Lung (tissue), 12 donors: Measurements from ENCODE around the gene PARD3B. TPM values are rescaled to one million over a fixed set of nuclear protein-coding genes. Genes with fewer than 3 reads are reported as not detected.

Experiments
- ATAC-seq: fragments of 200-7000 bp; cut with Tn5 transposase; one replicate; pipeline ENCODE4 v1.9.1; 2020; ENCODE audit warnings: moderate number of reproducible peaks; ENCODE audit not compliant: insufficient read depth, low FRiP score
- DNase-seq, 3 donors: peaks; one replicate each; pipeline ENCODE4 v3.0.0-alpha.2; 2013 to 2017
- H3K27ac ChIP-seq, 2 donors: one replicate each; pipeline ENCODE4 v1.5.1; 2013; ENCODE audit warnings: mild to moderate bottlenecking in 2 of 2, moderate library complexity in 2 of 2, control low read depth in 1 of 2, inconsistent platforms in 1 of 2, low read depth in 1 of 2, low read length in 1 of 2
- H3K27me3 ChIP-seq, 3 donors: one replicate each; pipeline ENCODE4 v1.5.1; 2013; ENCODE audit warnings: low read length in 2 of 3; ENCODE audit not compliant: control insufficient read depth in 3 of 3, insufficient read depth in 3 of 3
- H3K36me3 ChIP-seq, 4 donors: one replicate each; pipeline ENCODE4 v1.5.1; 2013; ENCODE audit warnings: low read length in 4 of 4, mild to moderate bottlenecking in 1 of 4, moderate library complexity in 1 of 4; ENCODE audit not compliant: control insufficient read depth in 4 of 4, insufficient read depth in 4 of 4
- H3K4me1 ChIP-seq, 5 donors: one replicate each; pipeline ENCODE4 v1.5.1; 2013; ENCODE audit warnings: low read length in 5 of 5, mild to moderate bottlenecking in 2 of 5, moderate library complexity in 1 of 5; ENCODE audit not compliant: control insufficient read depth in 5 of 5, insufficient read depth in 5 of 5
- H3K4me3 ChIP-seq: one replicate; pipeline ENCODE4 v1.5.1; 2013; ENCODE audit warnings: mild to moderate bottlenecking, control low read depth, moderate library complexity
- H3K9ac ChIP-seq, 2 donors: one replicate each; pipeline ENCODE4 v1.5.1; 2013; ENCODE audit warnings: low read length in 2 of 2, control low read depth in 1 of 2; ENCODE audit not compliant: insufficient read depth in 1 of 2
- H3K9me3 ChIP-seq, 4 donors: one replicate each; pipeline ENCODE4 v1.5.1; 2013; ENCODE audit warnings: low read length in 3 of 4, mild to moderate bottlenecking in 1 of 4, moderate library complexity in 1 of 4; ENCODE audit not compliant: control insufficient read depth in 4 of 4, insufficient read depth in 3 of 4
- whole genome bisulfite sequencing, 2 donors: extraction: QIAGEN DNeasy Blood & Tissue Kit; methylation state at CpG; one replicate each; pipeline ENCODE4 v1.1.7; 2013; 5-methylcytosine and 5-hydroxymethylcytosine counted together
- polyA plus RNA-seq, 2 donors: library from polyadenylated mRNA; stranded (reverse); fragments of 200-250 nt; gene quantifications; one replicate each; pipeline ENCODE4 v1.2.1, GENCODE V29; 2013
- total RNA-seq, 2 donors: library from RNA; depleted of rRNA in 1 of 2; stranded (reverse); fragments of >200 nt in 1 of 2; gene quantifications; one replicate each; pipeline ENCODE4 v1.2.1, GENCODE V29; 2014 to 2021
- TF ChIP-seq, protein P1 (sequence below): IDR thresholded peaks from 2 replicates; pipeline ENCODE4 v1.5.1; 2012; ENCODE audit warnings: mild to moderate bottlenecking; ENCODE audit errors: control extremely low read depth, extremely low read depth
- donor health status: control.
- donor health status: control.
- donor health status: Bipolar disorder and iron deficiency.
- donor health status: healthy.
- donor health status: DM: yes; HTN: yes; CAD: no.

Gene PARD3B
- total and polyA plus RNA-seq, 4 donors = 2.4 to 38.7 (median 17.1) TPM

DNA sequence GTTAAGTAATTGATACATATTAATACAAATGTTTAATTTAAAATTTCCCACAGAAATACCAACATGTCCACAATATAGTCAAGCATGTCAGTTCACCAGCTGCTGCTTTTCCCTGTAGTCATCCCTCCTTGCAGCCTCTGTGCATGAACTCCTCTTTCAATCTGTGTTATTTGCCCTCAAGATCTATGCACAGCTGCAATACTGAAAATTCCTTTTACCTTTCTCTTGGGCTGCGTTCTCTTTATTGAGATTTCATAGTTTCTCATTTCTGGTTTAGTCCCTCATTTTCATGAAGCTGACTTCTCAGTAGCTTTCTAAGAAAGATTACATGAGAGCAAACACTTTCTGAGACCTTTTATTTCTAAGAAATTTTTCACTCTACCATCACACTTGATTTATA, 464.9 kb downstream of the PARD3B start:
- Histone ChIP-seq H3K4me1 (peaks cover 0 to 5% (median 0%) of the 10 kb centered on the region in 5 donors), H3K36me3 (no peaks in the 10 kb centered on the region), H3K4me3 (no peak overlapping the region), H3K9me3 (no peaks in the 10 kb centered on the region), H3K27ac (no peak overlapping the region), H3K9ac (no peak overlapping the region), H3K27me3 (no peaks in the 10 kb centered on the region)
- TF ChIP-seq, protein P1, sequence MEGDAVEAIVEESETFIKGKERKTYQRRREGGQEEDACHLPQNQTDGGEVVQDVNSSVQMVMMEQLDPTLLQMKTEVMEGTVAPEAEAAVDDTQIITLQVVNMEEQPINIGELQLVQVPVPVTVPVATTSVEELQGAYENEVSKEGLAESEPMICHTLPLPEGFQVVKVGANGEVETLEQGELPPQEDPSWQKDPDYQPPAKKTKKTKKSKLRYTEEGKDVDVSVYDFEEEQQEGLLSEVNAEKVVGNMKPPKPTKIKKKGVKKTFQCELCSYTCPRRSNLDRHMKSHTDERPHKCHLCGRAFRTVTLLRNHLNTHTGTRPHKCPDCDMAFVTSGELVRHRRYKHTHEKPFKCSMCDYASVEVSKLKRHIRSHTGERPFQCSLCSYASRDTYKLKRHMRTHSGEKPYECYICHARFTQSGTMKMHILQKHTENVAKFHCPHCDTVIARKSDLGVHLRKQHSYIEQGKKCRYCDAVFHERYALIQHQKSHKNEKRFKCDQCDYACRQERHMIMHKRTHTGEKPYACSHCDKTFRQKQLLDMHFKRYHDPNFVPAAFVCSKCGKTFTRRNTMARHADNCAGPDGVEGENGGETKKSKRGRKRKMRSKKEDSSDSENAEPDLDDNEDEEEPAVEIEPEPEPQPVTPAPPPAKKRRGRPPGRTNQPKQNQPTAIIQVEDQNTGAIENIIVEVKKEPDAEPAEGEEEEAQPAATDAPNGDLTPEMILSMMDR = no peak
- WGBS, 2 donors = 0% methylated on average over 1 of the region's 1 CpG
- DNase-seq (no peak), ATAC-seq (no peak)

- no peaks in the 10 kb centered on the region for H3K9me3 ChIP-seq
- DNase-seq (no peak), ATAC-seq (no peak)
- H3K4me1 ChIP-seq = peaks cover 0 to 5% (median 0%) of the 10 kb centered on the region in 5 donors
- no peaks in the 10 kb centered on the region for H3K36me3 ChIP-seq
- H3K27me3 ChIP-seq = no peaks in the 10 kb centered on the region
- 84 to 87% methylated on average over 2 of the region's 2 CpGs for WGBS, 2 donors
- no peak overlapping the region for H3K9ac ChIP-seq
- no peak overlapping the region for H3K27ac ChIP-seq
- TF ChIP-seq, protein P1 = no peak
- no peak overlapping the region for H3K4me3 ChIP-seq
Observed at GRCh38 chr2:205011031-205011430, 465.8 kb downstream of the PARD3B start.

GRCh38 chr2:205012961-205013360, 467.7 kb downstream of the PARD3B start:
- Histone ChIP-seq H3K9me3 (no peaks in the 10 kb centered on the region), H3K4me3 (no peak overlapping the region), H3K27ac (no peak overlapping the region), H3K36me3 (no peaks in the 10 kb centered on the region), H3K9ac (no peak overlapping the region), H3K4me1 (peaks cover 0 to 5% (median 0%) of the 10 kb centered on the region in 5 donors), H3K27me3 (no peaks in the 10 kb centered on the region)
- WGBS, 2 donors = 83 to 94% methylated on average over 8 of the region's 8 CpGs
- peak in 1 of 3 donors; percentile 37 for DNase-seq
- no peak for ATAC-seq
- TF ChIP-seq, protein P1 = no peak

GRCh38 chr2:205013586-205013985, 468.3 kb downstream of the PARD3B start:
- TF ChIP-seq, protein P1 = no peak
- no peaks in the 10 kb centered on the region for H3K27me3 ChIP-seq
- no peak overlapping the region for H3K4me3 ChIP-seq
- DNase-seq (no peak), ATAC-seq (no peak)
- no peaks in the 10 kb centered on the region for H3K36me3 ChIP-seq
- peaks cover 0 to 5% (median 0%) of the 10 kb centered on the region in 5 donors for H3K4me1 ChIP-seq
- WGBS, 2 donors = 96 to 99% methylated on average over 3 of the region's 3 CpGs
- no peak overlapping the region for H3K9ac ChIP-seq
- no peak overlapping the region for H3K27ac ChIP-seq
- no peaks in the 10 kb centered on the region for H3K9me3 ChIP-seq
